ENCODE measurements around the gene TAF3.
"Not testable (repeated sequence)": the region's sequence is repeated elsewhere in the genome, so short reads cannot be mapped to it uniquely, and the experiment has no call there.

TAF3 gene

DNA sequence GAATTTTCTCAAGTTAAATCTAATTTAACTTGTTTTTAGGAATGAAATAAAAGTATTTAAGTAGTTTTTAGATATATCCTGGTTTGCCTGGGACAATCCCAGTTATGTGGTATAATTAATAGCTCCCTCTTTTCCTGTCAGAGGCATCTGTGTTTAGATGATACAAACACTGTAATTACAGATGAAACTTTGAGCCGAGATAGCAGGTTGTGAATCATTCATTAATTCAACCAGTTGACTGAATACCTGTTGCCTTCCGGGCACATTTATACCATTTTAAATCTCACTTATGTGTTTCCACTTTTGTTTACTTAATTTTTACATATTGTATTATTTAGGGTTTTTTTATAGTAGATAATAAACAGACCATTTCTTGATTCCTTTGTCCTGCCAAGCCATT lies 154.1 kb downstream of the TAF3 start:
- DNase-seq: no peak

DNA sequence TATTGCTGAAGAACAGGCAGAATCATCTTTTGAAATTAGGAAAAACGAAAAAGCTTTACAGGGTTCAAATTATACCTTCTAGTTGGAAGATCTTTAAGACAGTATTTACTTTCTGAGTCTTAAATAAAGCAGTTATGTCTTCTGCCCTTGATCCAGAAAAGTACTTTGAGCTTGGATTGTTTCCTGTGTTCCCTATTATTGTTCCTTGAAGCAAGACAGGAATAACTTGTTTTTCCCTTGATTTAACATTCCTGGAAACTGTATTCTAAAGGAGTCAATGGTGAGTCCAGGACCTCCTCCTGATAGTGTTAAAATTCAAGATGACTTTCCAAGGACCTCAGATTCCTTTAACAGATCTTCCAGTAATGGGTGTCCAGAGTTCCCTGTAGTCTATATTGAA lies 161.9 kb downstream of the TAF3 start:
- no peak for DNase-seq

- DNase-seq: no peak
Observed at GRCh38 chr10:7982727-7983126, 164.4 kb downstream of the TAF3 start.

DNA sequence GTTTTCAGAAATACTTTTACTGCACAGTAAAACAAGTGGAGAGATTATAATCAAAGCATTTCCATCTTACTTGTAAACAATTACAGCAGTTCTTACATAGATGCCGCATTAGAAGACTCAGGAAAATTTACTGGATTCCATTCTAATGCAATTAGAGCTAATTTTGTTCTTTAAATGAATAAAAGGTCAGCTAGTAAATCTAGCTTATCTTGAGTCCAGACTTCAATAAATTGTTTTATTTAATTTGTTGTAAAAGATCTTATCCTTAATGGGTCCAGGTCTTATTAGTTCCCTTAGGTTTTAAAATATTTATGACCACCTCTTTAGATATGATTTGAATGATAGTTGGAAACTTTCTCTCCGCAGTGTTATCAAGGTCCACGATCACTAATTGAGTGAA lies 166.0 kb downstream of the TAF3 start:
- no peak for DNase-seq

DNA sequence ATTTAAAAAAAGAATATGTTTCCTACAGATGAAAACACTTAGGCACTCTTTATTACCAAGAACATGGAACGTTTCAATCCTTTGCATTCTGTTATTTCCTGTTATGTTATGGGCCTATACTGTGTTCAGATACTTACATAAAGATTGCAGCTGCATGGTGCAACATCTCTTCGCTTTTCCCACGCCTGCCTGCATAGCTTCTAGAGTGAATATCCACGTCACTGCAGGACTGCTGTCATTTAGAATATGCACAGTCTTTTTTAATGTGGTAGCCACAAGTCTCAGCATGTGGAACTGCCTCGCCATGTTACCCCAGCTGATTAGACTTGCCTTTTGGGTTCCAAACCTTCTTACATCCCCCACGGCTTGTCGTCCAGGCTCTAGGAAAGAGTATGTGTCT lies 166.6 kb downstream of the TAF3 start:
- DNase-seq: no peak

DNA sequence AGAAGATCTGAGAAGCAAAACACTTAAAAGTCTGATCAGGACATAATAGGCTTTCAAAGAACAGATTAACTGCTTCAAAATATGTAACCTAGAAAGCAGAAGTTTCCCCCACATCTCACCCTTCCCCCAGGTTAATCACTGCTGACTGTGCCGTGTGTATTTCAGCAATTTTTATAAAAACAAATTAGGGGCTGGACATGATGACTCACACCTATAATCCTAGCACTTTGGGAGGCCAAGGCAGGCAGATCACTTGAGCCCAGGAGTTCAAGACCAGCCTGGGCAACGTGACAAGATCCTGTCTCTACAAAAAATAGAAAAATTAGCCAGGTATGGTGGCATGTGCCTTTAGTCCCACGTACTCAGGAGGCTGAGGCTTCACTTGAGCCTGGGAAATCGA lies 168.5 kb downstream of the TAF3 start:
- no peak for DNase-seq

GRCh38 chr10:7988989-7989388 lies 170.7 kb downstream of the TAF3 start:
- DNase-seq: no peak

DNA sequence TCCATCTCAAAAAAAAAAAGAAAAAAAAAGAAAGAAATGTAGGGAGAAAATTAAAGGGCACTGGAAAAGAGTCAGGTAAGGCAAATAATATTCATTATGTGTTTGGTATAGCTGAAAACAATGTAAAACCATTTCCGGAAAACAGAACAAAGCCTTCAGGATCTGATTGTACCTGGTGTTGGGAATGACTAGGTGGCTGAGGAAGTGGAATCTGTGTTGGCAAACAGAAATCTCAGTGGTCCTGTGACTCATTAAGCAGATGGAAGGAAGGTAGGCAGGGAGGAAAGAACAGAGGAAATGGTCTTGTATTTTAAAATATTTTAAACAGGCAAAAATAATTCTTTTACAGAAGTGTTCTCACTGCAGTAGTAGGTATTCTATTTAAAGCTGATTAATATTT lies 180.5 kb downstream of the TAF3 start:
- no peak for DNase-seq

DNA sequence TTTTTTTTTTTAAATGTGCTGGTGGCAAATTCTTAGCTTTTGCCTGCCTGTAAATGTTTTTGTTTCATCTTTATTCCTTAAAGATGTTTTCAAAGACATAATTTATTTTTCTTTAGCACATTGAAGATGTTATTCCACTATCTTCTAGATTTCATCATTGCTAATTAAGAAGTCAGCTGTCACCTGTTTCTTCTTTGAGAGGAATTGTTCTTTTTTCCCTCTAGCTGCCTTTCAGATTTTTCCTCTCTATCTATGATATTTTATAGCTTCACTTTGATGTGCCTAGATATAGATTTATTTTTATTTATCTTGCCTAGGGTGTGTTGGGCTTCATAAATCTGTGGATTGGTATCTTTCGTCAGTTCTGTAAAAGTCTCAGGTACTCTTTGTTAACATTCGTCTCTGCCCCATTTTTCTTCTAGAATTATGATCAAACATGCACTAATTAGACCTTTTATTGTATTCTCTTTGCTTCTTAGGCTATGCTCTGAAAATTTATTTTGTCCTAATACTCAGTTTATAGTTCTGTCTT lies 186.2 kb downstream of the TAF3 start:
- DNase-seq: no peak

DNA sequence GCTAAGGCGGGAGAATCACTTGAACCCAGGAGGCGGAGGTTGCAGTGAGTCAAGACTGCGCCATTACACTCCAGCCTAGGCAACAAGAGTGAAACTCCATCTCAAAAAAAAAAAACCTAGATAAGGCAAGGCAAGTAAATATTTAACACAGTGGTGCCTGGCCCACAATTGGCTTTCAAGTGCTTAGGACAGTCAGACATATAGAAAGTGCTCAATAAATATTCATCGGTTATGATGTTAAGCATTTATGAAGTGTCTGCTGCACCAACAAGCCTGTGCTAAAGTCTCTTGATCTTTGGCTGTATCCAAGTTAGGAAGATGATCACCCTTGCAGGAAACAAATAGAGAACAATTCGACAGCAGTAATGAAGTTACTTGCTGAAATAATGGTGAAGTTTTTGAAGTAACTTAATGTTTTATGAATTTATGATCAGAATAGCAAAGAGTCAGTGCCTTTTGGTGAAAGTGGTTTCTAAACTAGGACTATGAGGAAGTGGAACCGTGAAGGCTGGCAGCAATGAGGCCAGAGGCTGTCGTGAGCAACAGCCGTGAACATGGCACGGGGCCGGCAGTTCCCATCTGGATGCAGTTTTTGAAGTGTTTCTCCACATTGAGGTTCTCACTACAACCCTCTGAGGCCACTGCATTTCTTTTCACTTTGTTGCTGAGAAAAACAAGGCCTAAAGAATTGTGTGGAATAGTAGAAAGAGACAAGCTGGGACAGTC lies 188.1 kb downstream of the TAF3 start:
- no peak for DNase-seq

GRCh38 chr10:8009031-8009430 lies 190.7 kb downstream of the TAF3 start:
- DNase-seq: no peak

- DNase-seq: no peak
Observed at GRCh38 chr10:8013006-8013405, 194.7 kb downstream of the TAF3 start.

DNA sequence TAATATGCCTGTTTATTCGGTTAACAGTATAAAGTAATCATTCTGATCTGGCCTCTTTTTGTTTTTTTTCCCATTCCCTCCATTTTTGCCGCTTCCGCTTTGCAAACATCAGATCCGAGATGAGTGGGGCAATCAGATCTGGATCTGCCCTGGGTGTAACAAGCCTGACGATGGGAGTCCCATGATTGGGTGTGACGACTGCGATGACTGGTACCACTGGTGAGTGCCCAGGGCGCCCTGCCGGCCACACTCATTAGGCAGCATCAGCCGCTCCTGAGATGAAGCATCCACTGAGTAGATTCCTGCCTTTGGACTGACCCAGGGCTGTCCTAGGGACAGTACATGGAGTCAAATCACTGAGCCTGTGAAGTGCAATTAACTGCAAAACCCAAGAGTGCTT lies 195.3 kb downstream of the TAF3 start:
- DNase-seq: no peak

GRCh38 chr10:8014649-8015048 lies 196.3 kb downstream of the TAF3 start:
- DNase-seq: no peak

DNA sequence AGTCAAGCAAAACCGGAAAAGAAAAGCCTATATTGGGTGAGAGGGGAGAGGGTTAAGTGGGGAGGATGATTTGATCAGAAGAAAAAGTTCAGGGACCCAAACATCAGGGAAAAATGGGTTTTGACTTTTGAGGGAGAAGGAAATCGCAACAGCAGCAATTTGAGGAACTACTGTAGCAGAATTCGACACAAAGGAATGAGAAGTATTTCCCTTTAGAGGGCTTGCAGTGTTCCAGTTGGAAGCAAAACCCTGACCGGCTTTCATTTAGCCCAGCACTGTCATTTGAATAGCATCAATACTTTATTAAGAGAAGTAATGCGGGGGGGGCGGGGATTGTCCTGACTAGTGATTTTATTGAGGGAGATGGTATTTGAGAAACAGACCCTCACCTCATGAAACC lies 199.0 kb downstream of the TAF3 start:
- DNase-seq: no peak

DNA sequence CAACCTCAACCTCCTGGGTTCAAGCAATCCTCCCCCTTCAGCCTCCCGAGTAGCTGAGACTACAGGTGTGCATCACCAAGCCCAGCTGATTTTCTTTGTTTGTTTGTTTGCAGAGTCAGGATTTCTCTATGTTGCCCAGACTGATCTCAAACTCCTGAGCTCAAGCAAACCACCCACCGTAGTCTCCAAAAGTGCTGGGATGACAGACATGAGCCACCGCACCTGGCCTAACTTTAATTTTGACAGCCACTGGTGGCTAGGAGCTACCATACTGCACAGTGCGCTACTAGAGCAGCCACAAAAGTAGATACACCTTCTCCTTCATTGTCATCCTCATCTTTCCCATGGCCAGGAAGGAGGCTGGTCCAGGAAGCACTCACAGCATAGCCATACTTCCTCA lies 205.0 kb downstream of the TAF3 start:
- DNase-seq: no peak

DNA sequence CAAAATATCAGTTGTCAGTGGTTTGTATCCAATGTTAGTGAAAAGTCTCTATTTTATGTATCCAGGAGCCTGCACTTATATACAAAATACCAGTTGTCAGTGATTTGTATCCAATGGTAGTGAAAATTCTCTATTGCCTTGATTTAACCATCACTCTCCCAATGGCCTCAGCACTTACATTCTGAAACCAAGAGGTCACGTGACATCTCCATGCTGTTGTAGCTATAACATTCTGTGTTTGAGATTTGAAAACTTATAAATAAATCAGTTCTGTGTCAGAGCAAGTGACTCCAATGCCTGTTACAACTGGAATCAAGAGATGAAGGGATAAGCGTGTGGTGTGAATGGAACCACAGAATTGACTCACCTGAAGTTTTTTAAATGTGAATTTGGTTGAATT lies 205.5 kb downstream of the TAF3 start:
- no peak for DNase-seq

- no peak for DNase-seq
Observed at GRCh38 chr10:8026349-8027259, 208.3 kb downstream of the TAF3 start.

GRCh38 chr10:8031211-8031610 lies 212.9 kb downstream of the TAF3 start:
- DNase-seq: not testable (repeated sequence)

GRCh38 chr10:8032558-8032957 lies 214.3 kb downstream of the TAF3 start:
- DNase-seq: no peak

DNA sequence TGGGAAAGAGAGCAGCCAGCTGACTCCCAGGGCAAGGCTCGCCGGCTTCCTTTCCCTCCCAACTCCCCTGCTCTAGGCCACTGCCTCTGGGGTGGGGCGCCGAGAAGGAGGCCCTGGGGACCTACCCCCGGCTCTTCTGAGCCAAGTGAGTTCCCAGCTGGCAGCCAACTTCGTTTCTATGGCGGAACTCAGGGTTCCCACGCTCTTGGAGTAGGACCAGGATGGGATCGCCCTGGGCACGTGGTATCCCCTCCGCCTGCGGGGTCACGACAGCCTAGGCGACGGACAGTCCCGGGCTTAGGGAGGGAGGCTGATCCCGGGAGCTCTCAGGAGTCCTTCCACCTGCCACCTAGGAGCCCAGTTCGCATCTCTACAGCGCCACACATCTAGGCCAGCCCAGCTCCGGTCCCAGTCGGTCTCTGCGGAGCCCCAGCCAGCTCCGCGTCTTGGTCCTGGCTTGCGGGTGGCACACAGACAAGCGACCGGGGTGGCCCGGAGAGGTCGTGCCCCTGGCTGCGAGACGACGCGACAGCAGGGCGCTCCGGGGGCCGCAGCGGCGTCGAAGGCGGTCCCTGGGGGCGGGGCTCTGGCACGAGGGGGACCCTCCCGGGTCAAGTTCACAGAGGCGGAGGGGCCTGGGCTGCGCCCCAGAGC lies 215.6 kb downstream of the TAF3 start:
- no peak for DNase-seq

GRCh38 chr10:8034466-8035005 lies 216.2 kb downstream of the TAF3 start:
- DNase-seq: no peak

DNA sequence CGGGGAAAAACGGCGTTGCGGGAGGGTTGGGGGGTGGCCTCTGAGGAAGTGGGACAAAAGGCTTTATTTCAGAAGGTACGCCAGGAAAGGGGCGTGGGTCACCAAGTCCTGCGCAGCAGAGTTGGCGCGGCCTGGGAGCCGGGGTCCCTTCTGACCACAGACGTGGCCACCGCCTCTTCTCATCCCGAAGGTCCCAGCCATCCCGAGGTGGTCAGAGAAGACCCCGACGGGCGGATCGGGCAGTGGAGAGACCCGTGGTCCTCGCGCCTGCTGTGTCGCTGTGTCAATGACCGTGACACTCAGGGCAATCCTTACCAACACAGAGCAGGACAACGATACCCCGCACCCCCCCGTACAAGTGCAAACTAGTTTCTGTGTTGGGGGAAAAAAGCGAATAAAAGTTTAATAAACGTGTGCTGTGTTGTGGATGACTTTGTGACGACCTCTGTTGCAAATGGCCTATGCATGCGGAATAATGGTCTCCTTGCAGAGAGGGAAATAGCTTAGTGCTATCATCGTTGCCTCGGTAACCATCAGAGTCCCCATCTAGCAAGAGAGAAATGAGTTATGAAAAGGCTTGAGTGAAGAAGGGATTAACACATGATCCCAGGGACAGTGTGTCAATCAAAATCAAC lies 216.8 kb downstream of the TAF3 start:
- no peak for DNase-seq

All from CD4-positive, alpha-beta T cell treated with Interleukin-4 for 4 hours (primary cell).